Naive thymus-derived CD8-positive, alpha-beta T cell (primary cell): ENCODE measurements around the gene GIT1. TPM values are rescaled to one million over a fixed set of nuclear protein-coding genes. Genes with fewer than 3 reads are reported as not detected.

Experiments
- ATAC-seq, 2 donors: fragments of 150-1000 bp; cut with Tn5 transposase in 1 of 2; sonication (Bioruptor Pico), chemical (Tn5 transposase) in 1 of 2; 1 replicate in 1 of 2; 2 replicates in 1 of 2; pipeline ENCODE4 v1.10.0; 2021; ENCODE audit warnings: mild to moderate bottlenecking in 2 of 2, moderate library complexity in 2 of 2
- POLR2A ChIA-PET: fragments of 350-600 bp; sonication (Branson Sonifier 250); formaldehyde crosslinking; loops from one replicate; lab custom pipeline; 2021; ENCODE audit warnings: antibody characterized with exemption; lab: Charles Lee
- DNase-seq, 10 donors: peaks; one replicate each; pipeline versions ENCODE4 v3.0.0 to v3.0.0-alpha.2; 2020 to 2022
- H3K27ac Mint-ChIP-seq, 10 donors: one replicate each; pipeline ENCODE4 v1.8.0; 2020 to 2022; ENCODE audit warnings: mild to moderate bottlenecking in 10 of 10, mixed read lengths in 10 of 10, moderate library complexity in 4 of 10, inconsistent platforms in 1 of 10
- H3K27me3 Mint-ChIP-seq, 5 donors: one replicate each; pipeline ENCODE4 v1.8.0; 2021 to 2022; ENCODE audit warnings: mixed read lengths in 5 of 5
- H3K36me3 Mint-ChIP-seq, 3 donors: one replicate each; pipeline ENCODE4 v1.8.0; 2020 to 2022; ENCODE audit warnings: mixed read lengths in 3 of 3, mild to moderate bottlenecking in 2 of 3, inconsistent platforms in 1 of 3
- H3K4me1 Mint-ChIP-seq, 4 donors: one replicate each; pipeline ENCODE4 v1.8.0; 2021 to 2022; ENCODE audit warnings: mixed read lengths in 4 of 4
- H3K4me3 Mint-ChIP-seq, 10 donors: one replicate each; pipeline ENCODE4 v1.8.0; 2020 to 2022; ENCODE audit warnings: mild to moderate bottlenecking in 10 of 10, mixed read lengths in 10 of 10, moderate library complexity in 6 of 10, inconsistent platforms in 1 of 10
- H3K9me3 Mint-ChIP-seq, 9 donors: one replicate each; pipeline ENCODE4 v1.8.0; 2020 to 2022; ENCODE audit warnings: mixed read lengths in 9 of 9, mild to moderate bottlenecking in 3 of 9, inconsistent platforms in 1 of 9, moderate library complexity in 1 of 9
- polyA plus RNA-seq, 3 donors: library from polyadenylated mRNA; unstranded; fragments of 300-500 nt; fragmentation: Illumina TruSeq; gene quantifications; one replicate each; pipeline ENCODE4 v1.2.3, GENCODE V29; 2021
- total RNA-seq, 8 experiments: library from RNA in 2 of 8; stranded (reverse) in 2 of 8; gene quantifications; one replicate each; pipeline ENCODE4 v1.2.3 and lab custom pipeline; 2021 to 2026

The GIT1 gene
- total and polyA plus RNA-seq, 5 experiments from 2014 or later: 4.4 to 58.2 (median 27.7) TPM

DNA sequence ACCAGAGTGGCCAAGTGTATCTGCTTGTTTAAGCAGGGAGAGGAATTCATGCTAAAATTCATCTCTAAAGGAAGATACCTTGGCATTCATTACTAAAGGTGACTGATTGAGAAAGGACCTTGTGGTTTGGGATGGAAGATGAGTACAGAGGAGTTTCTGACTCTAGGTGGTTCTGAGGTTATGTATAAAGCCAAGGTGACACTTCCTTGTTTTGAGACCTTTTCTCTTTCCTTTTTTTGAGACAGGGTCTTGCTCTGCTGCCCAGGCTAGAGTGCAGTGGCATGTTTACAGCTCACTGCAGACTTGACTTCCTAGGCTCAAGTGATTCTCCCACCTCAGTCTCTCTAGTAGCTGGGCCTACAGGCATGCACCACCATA, 31.7 kb downstream of the GIT1 start:
- ATAC-seq: no peak
- POLR2A ChIA-PET: no interaction called here
- H3K4me3 Mint-ChIP-seq: no peak overlapping the region
- H3K36me3 Mint-ChIP-seq: peaks cover 0 to 4% (median 0%) of the 10 kb centered on the region in 3 donors
- H3K27me3 Mint-ChIP-seq: no peaks in the 10 kb centered on the region
- peaks cover 4 to 54% (median 15%) of the 10 kb centered on the region in 4 donors for H3K4me1 Mint-ChIP-seq
- peak overlapping the region in 1 of 10 donors; percentile 38 for H3K27ac Mint-ChIP-seq
- H3K9me3 Mint-ChIP-seq: no peaks in the 10 kb centered on the region
- DNase-seq: no peak

DNA sequence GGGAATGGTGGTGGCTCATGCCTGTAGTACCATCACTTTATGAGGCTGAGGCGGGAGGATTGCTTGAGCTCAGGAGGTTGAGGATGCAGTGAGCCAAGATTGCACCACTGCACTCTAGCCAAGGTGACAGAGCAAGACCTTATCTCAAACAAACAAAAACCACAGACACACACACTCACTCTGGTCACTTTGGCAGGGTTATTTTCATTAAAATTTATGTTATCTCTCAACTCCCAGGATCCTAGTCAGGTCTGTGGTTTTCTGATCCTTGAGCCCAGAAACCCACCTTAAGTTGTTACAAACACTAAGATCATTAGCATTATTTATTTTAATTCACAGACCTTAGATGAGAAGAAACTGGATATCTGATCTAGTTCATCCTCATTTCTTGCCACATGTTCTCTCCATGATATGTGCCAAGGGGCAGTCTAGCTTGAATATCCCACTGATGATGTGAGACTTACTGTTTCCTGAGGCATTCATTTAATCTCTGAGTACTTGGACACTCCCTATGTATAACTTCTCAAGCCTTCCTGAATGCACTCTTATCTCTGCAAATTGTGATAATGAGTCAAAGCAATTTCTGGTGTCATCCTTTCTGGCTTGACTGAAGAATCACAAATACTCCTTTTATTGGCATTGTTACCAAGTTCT, 32.2 kb downstream of the GIT1 start:
- Mint-ChIP-seq H3K27ac (peak overlapping the region in 2 of 10 donors; percentile 31 to 38), H3K4me3 (no peak overlapping the region), H3K9me3 (no peaks in the 10 kb centered on the region), H3K27me3 (no peaks in the 10 kb centered on the region), H3K36me3 (peaks cover 0 to 4% (median 0%) of the 10 kb centered on the region in 3 donors), H3K4me1 (peaks cover 4 to 49% (median 12%) of the 10 kb centered on the region in 4 donors)
- POLR2A ChIA-PET: interaction anchor here (1.4 to 2.1 kb wide), 2 partner anchors 9 to 11 kb away, joined by 4 to 5 read pairs; partner anchors contain the start of genes ABHD15 and TP53I13
- no peak for ATAC-seq
- DNase-seq: no peak

DNA sequence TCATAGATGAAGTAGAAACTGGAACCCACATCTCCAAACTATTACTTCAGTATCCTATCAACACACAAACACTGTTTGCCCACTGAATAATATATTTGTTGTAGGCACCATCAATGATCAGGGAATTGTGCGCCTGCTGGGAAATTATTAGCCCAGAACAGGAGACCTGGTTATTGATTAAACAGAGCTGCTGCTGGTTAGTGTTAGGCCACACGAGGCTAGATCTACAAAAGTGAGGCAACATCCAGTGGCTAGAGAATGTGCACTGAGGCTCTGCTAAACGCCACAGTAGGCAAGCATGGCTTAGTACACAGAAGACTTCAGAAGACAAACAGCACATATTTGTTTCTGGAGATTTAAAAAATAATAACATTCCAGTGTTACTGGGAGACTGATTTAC, 33.6 kb downstream of the GIT1 start:
- POLR2A ChIA-PET: interaction anchor here (1.4 to 2.1 kb wide), 2 partner anchors 10 to 12 kb away, joined by 4 to 5 read pairs; partner anchors contain the start of genes ABHD15 and TP53I13
- Mint-ChIP-seq H3K27ac (no peak overlapping the region), H3K27me3 (no peaks in the 10 kb centered on the region), H3K4me3 (no peak overlapping the region), H3K4me1 (peaks cover 0 to 36% (median 7%) of the 10 kb centered on the region in 4 donors), H3K9me3 (no peaks in the 10 kb centered on the region), H3K36me3 (peaks cover 0 to 4% (median 0%) of the 10 kb centered on the region in 3 donors)
- DNase-seq (no peak), ATAC-seq (no peak)

DNA sequence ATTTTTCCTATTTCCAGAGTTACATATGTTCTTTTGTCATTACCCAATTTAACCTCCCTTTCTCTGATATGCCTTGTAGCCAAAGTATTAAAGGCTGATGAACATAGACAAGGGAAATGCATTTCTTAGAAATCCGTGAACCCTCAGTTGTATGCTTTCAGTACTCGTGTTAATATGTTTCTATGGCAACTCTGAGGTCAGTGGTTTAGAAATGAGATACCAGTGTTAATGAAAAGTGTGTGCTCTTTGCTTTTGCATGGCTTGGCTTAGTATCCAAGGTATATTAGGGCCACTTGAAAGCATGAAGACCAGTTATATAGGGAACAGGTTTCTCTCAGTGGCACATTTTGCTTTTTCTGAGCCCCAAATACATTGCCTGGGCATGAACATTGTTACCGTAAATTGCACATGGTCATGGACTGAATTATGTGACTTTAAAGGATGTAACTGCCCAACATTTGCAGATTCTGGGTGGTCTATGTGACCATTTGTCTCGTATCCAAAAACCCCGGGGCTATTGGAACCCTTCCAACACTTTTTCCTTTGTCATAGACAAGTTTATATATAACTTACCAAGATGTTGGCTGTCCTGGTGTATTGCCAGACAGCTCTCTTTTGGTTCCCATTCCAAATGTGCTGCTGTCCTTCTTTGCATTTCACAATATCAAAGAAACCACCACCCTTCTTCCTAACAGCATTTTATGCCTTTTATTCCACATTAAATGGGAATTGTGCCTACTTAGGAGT, 40.1 kb downstream of the GIT1 start:
- Mint-ChIP-seq H3K4me3 (no peak overlapping the region), H3K9me3 (no peaks in the 10 kb centered on the region), H3K27ac (no peak overlapping the region), H3K36me3 (peaks cover 0 to 17% (median 4%) of the 10 kb centered on the region in 3 donors), H3K27me3 (no peaks in the 10 kb centered on the region), H3K4me1 (peaks cover 0 to 4% (median 1%) of the 10 kb centered on the region in 4 donors)
- DNase-seq (no peak), ATAC-seq (no peak)
- POLR2A ChIA-PET: no interaction called here

DNA sequence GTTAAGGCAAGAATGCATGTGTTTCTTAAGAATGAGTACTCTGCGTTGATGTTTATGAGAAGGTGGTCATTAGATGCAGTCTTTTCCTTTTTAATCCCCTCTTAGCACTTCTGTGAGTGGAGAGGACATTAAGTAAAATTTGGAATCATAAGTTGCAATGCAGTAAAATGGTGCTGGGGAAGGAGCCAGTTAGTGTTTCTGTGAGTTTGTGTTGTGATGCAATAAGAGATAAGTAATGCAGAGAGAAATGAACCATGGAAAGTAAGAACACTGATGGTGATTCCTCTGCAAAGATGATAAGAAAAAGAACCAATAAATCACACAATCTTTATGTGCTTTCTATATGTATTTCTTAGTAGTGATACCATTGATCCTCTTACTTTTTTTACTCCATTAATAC, 42.6 kb downstream of the GIT1 start:
- H3K4me3 Mint-ChIP-seq: no peak overlapping the region
- H3K27me3 Mint-ChIP-seq: no peaks in the 10 kb centered on the region
- ATAC-seq (no peak), DNase-seq (no peak)
- H3K4me1 Mint-ChIP-seq: peaks cover 0 to 4% (median 0%) of the 10 kb centered on the region in 4 donors
- POLR2A ChIA-PET: no interaction called here
- H3K27ac Mint-ChIP-seq: no peak overlapping the region
- H3K9me3 Mint-ChIP-seq: no peaks in the 10 kb centered on the region
- H3K36me3 Mint-ChIP-seq: peaks cover 0 to 40% (median 22%) of the 10 kb centered on the region in 3 donors

DNA sequence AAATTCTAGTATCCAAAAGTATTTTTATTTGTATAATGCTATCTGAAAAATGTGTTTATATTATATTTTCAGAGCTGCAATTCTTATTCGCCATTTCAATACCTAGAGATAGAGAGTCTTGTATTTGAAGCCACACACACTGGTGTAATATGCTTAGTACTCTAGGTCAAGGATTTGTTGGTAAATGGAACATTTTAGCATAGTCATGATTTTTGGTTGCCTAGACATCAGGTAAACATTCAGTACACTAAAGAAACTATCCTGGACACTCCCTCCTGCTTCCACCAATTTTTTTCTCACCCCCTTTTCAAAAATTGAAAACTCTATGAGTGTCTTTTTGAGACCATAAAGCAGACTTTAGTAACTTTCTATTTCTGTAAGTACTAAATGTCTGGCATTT, 43.4 kb downstream of the GIT1 start:
- ATAC-seq (no peak), DNase-seq (no peak)
- H3K36me3 Mint-ChIP-seq: peaks cover 0 to 42% (median 22%) of the 10 kb centered on the region in 3 donors
- H3K27ac Mint-ChIP-seq: no peak overlapping the region
- no peaks in the 10 kb centered on the region for H3K27me3 Mint-ChIP-seq
- peaks cover 0 to 4% (median 0%) of the 10 kb centered on the region in 4 donors for H3K4me1 Mint-ChIP-seq
- H3K9me3 Mint-ChIP-seq: no peaks in the 10 kb centered on the region
- no peak overlapping the region for H3K4me3 Mint-ChIP-seq
- POLR2A ChIA-PET: no interaction called here

DNA sequence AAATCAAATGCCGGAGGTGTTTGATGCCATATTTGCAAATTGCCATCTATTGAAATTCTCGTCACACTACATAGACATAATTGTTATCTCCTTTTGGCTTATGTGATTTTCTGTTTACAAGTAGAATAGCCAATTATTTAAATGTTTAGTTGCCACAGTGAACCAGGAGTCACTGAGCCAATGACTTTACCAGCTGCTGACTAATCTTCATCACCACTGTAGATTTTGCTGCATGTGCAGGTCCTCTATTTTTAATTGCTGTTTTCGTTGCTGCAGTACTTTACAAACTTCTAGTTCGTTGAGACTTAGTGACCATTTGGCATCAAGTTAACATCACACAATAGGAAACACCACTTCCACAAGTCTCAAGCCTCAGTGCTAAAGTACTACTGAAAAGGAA, 45.4 kb downstream of the GIT1 start:
- no peak for DNase-seq
- no peaks in the 10 kb centered on the region for H3K9me3 Mint-ChIP-seq
- peaks cover 0 to 4% (median 0%) of the 10 kb centered on the region in 4 donors for H3K4me1 Mint-ChIP-seq
- no peaks in the 10 kb centered on the region for H3K27me3 Mint-ChIP-seq
- no peak overlapping the region for H3K27ac Mint-ChIP-seq
- H3K4me3 Mint-ChIP-seq: no peak overlapping the region
- peaks cover 0 to 57% (median 26%) of the 10 kb centered on the region in 3 donors for H3K36me3 Mint-ChIP-seq
- POLR2A ChIA-PET: no interaction called here
- ATAC-seq: no peak

DNA sequence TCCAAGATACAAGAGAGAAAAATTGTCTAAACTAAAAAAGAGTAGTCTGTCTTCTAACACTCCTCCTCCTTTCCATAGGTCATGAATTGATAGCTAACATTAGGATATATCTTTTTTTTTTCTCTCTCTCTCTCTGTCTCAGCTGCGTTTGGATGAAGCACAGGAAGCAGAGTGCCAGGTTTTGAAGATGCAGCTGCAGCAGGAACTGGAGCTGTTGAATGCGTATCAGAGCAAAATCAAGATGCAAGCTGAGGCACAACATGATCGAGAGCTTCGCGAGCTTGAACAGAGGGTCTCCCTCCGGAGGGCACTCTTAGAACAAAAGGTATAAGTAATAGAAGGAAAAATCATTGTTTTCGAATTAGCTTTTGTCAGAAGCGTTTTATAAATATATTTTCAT, 55.5 kb downstream of the GIT1 start:
- H3K4me1 Mint-ChIP-seq: no peaks in the 10 kb centered on the region
- ATAC-seq: no peak
- peak overlapping the region in 1 of 10 donors; percentile 29 for H3K27ac Mint-ChIP-seq
- no peak overlapping the region for H3K4me3 Mint-ChIP-seq
- H3K36me3 Mint-ChIP-seq: peaks cover 0 to 69% (median 27%) of the 10 kb centered on the region in 3 donors
- H3K9me3 Mint-ChIP-seq: no peaks in the 10 kb centered on the region
- POLR2A ChIA-PET: no interaction called here
- no peaks in the 10 kb centered on the region for H3K27me3 Mint-ChIP-seq
- DNase-seq: no peak

DNA sequence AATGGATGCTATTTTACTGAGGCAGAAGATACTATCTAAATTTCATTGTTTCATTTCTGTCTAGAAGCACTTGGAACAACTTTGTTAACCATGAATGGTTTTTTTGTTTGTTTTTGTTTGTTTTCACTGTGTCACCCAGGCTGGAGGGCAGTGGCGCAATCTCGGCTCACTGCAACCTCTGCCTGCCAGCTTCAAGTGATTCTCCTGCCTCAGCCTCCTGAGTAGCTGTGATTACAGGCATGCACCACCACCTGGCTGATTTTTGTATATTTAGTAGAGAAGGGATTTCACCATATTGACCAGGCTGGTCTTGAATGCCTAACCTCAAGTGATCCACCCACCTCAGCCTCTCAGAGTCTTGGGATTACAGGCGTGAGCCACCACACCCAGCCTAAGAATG, 63.1 kb downstream of the GIT1 start:
- ATAC-seq (no peak), DNase-seq (no peak)
- Mint-ChIP-seq H3K4me3 (no peak overlapping the region), H3K4me1 (no peaks in the 10 kb centered on the region), H3K36me3 (peaks cover 0 to 78% (median 13%) of the 10 kb centered on the region in 3 donors), H3K27ac (peak overlapping the region in 3 of 10 donors; percentile 10 to 55 (median 43)), H3K27me3 (no peaks in the 10 kb centered on the region), H3K9me3 (no peaks in the 10 kb centered on the region)
- POLR2A ChIA-PET: no interaction called here

DNA sequence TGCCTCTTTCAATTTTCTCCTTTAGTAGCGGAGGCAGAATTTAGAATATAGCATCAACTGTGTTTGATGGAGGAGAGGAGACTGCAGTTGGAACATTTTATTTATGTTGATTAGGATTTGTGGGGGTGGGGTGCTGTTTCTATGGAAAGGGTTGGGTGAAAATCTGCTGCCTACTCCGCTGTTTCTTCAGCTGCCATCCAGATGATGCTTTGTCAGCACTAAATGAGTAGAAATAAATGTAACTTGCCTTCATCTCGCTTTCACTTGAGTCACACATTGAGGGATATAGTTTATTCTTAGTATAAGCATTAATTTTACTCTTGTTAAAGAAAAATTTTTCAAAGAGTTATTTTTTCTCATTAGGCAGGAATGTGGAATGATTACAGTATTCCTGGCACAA, 64.8 kb downstream of the GIT1 start:
- ATAC-seq: no peak
- no peak for DNase-seq
- H3K9me3 Mint-ChIP-seq: no peaks in the 10 kb centered on the region
- peaks cover 0 to 75% (median 8%) of the 10 kb centered on the region in 3 donors for H3K36me3 Mint-ChIP-seq
- H3K4me3 Mint-ChIP-seq: no peak overlapping the region
- no peaks in the 10 kb centered on the region for H3K4me1 Mint-ChIP-seq
- peak overlapping the region in 1 of 10 donors; percentile 31 for H3K27ac Mint-ChIP-seq
- no peaks in the 10 kb centered on the region for H3K27me3 Mint-ChIP-seq
- POLR2A ChIA-PET: no interaction called here

Other genes starting within 250 kb of the GIT1 start
- gene TAOK1, start 199.3 kb downstream of the GIT1 start, total RNA-seq: 10 to 100 TPM; 62.2 to 63.8 TPM
- gene TAOK1, start 199.3 kb downstream of the GIT1 start, polyA plus RNA-seq: 1 to 10 TPM; 2.4 to 3.5 (median 3.1) TPM
- gene ABHD15, start 22.6 kb downstream of the GIT1 start, total RNA-seq: 10 to 100 TPM; 13.4 to 13.8 TPM
- 1 to 10 TPM; 4.2 to 8.9 (median 7.1) TPM for gene ABHD15, start 22.6 kb downstream of the GIT1 start, polyA plus RNA-seq
- gene TP53I13, start 20.9 kb downstream of the GIT1 start, total RNA-seq: 10 to 100 TPM; 79.3 to 89.5 TPM
- gene TP53I13, start 20.9 kb downstream of the GIT1 start, polyA plus RNA-seq: 10 to 100 TPM; 22.7 to 26.8 (median 25.5) TPM
- 1 to 10 TPM; 2.3 to 3.7 TPM for gene ANKRD13B, start 3.5 kb upstream of the GIT1 start, total RNA-seq
- under 1 TPM in 2 of 3 donors, not detected in 1; 0.25 to 0.32 TPM for gene ANKRD13B, start 3.5 kb upstream of the GIT1 start, polyA plus RNA-seq
- gene CORO6, start 33.3 kb upstream of the GIT1 start, total RNA-seq: 1 to 10 TPM; 1.6 to 2.2 TPM
- under 1 TPM in 2 of 3 donors, not detected in 1; 0.22 to 0.36 TPM for gene CORO6, start 33.3 kb upstream of the GIT1 start, polyA plus RNA-seq